PC-3 (cell line): Measurements from ENCODE around the gene METRN. TPM values are rescaled to one million over a fixed set of nuclear protein-coding genes. Genes with fewer than 3 reads are reported as not detected.

Source experiments
- ATAC-seq: fragments of 200-7000 bp; cut with Tn5 transposase; 2 replicates; pipeline ENCODE4 v1.9.1; 2020; ENCODE audit warnings: mild to moderate bottlenecking, moderate library complexity
- BruUV-seq: library from RNA; stranded (reverse); fragments of 400-500 nt; replicated peaks from 2 replicates; lab custom pipeline; 2021; lab: Mats Ljungman, UMichigan
- CTCF ChIA-PET: fragments of 300-600 bp; sonication (Branson Sonifier 250); formaldehyde crosslinking; loops from one replicate; lab custom pipeline; 2022; ENCODE audit warnings: antibody characterized with exemption; lab: Charles Lee
- POLR2A ChIA-PET: fragments of 300-600 bp; sonication (Branson Sonifier 250); formaldehyde crosslinking; loops from one replicate; lab custom pipeline; 2022; ENCODE audit warnings: antibody characterized with exemption; ENCODE audit not compliant: unreplicated experiment; lab: Charles Lee
- DNase-seq: peaks from one replicate; pipeline ENCODE4 v3.0.0-alpha.2; 2015
- H2AFZ ChIP-seq: fragments of 300-600 bp; sonication (generic); 2 replicates; pipeline ENCODE4 v1.6.0; 2016; ENCODE audit warnings: antibody characterized with exemption, low read length
- H3F3A ChIP-seq: fragments of 300-600 bp; sonication (generic); one replicate; pipeline ENCODE4 v1.6.0; 2017; ENCODE audit warnings: antibody characterized with exemption, low read length, control low read depth, mild to moderate bottlenecking; ENCODE audit not compliant: unreplicated experiment
- H3K27ac ChIP-seq: fragments of 300-600 bp; sonication (generic); 2 replicates; pipeline ENCODE4 v1.5.1; 2016; ENCODE audit warnings: mild to moderate bottlenecking, low read length
- H3K27me3 ChIP-seq: fragments of 300-600 bp; sonication (generic); 2 replicates; pipeline ENCODE4 v1.6.1; 2016; ENCODE audit warnings: low read length, mixed read lengths
- H3K36me3 ChIP-seq: fragments of 300-600 bp; sonication (generic); 2 replicates; pipeline ENCODE4 v1.6.1; 2016; ENCODE audit warnings: low read depth, mixed run types, low read length, mixed read lengths
- H3K4me1 ChIP-seq: fragments of 300-600 bp; sonication (generic); 2 replicates; pipeline ENCODE4 v1.5.1; 2016; ENCODE audit warnings: low read length; ENCODE audit not compliant: insufficient read depth
- H3K4me2 ChIP-seq: fragments of 300-600 bp; sonication (generic); 2 replicates; pipeline ENCODE4 v1.6.0; 2016; ENCODE audit warnings: low read length
- H3K4me3 ChIP-seq: fragments of 300-600 bp; sonication (generic); 2 replicates; pipeline ENCODE4 v1.5.1; 2016; ENCODE audit warnings: mild to moderate bottlenecking, low read length, mixed read lengths
- H3K79me2 ChIP-seq: fragments of 300-600 bp; sonication (generic); 2 replicates; pipeline ENCODE4 v1.6.1; 2017; ENCODE audit warnings: low read length, mixed read lengths
- H3K9ac ChIP-seq: fragments of 300-600 bp; sonication (generic); 2 replicates; pipeline ENCODE4 v1.6.0; 2016; ENCODE audit warnings: mild to moderate bottlenecking, low read length
- H3K9me2 ChIP-seq: fragments of 300-600 bp; sonication (generic); replicated peaks from 2 replicates; pipeline ENCODE4 v1.6.1; 2016; ENCODE audit warnings: mixed run types, low read length, mixed read lengths
- H3K9me3 ChIP-seq: fragments of 300-600 bp; sonication (generic); 2 replicates; pipeline ENCODE4 v1.6.1; 2016; ENCODE audit warnings: low read length, mixed read lengths
- H4K20me1 ChIP-seq: fragments of 300-600 bp; sonication (generic); 2 replicates; pipeline ENCODE4 v1.6.1; 2016; ENCODE audit warnings: low read length, mixed read lengths
- EZH2 ChIP-seq: fragments of 300-600 bp; sonication (generic); IDR thresholded peaks from one replicate; pipeline ENCODE4 v1.6.1; 2017; ENCODE audit warnings: antibody characterized with exemption, mild to moderate bottlenecking, low read length; ENCODE audit not compliant: unreplicated experiment
- EZH2phosphoT487 ChIP-seq: fragments of 300-600 bp; sonication (generic); IDR thresholded peaks from 2 replicates; pipeline ENCODE4 v1.6.1; 2018; ENCODE audit warnings: mild to moderate bottlenecking, antibody characterized with exemption, low read length, borderline replicate concordance
- intact Hi-C: fragments of 100-400 bp; cut with micrococcal nuclease; formaldehyde crosslinking; loops from 2 replicates; pipeline ENCODE4 v1.9.0; 2023
- total RNA-seq: library from RNA; depleted of rRNA; stranded (reverse); fragments of >200 nt; gene quantifications from 2 replicates; pipeline ENCODE4 v1.2.3, GENCODE V29; 2014
- TF ChIP-seq, protein P1 (sequence below): fragments of 300-600 bp; sonication (generic); conservative IDR thresholded peaks from 2 replicates; pipeline ENCODE4 v1.5.1; 2017; ENCODE audit warnings: antibody characterized with exemption, low read depth, mild to moderate bottlenecking, low read length

METRN gene
- total RNA-seq, 1 experiment from 2014 or later: 320 TPM

- H3K79me2 ChIP-seq: no peaks in the 10 kb centered on the region
- no peak overlapping the region for H3K9ac ChIP-seq
- H4K20me1 ChIP-seq: no peaks in the 10 kb centered on the region
- H3K27ac ChIP-seq: no peak overlapping the region
- POLR2A ChIA-PET: no interaction called here
- H3K27me3 ChIP-seq: no peaks in the 10 kb centered on the region
- BruUV-seq: no TSS peak
- no peaks in the 10 kb centered on the region for H3K9me3 ChIP-seq
- H3K36me3 ChIP-seq: no peaks in the 10 kb centered on the region
- H3K4me2 ChIP-seq: no peak overlapping the region
- CTCF ChIA-PET: no interaction called here
- H3K9me2 ChIP-seq: no peaks in the 10 kb centered on the region
- no peak overlapping the region for H3K4me3 ChIP-seq
- intact Hi-C loops: no loop called here
- DNase-seq (no peak), ATAC-seq (no peak)
- H3K4me1 ChIP-seq: peaks cover 12% of the 10 kb centered on the region
- H3F3A ChIP-seq: no peaks in the 10 kb centered on the region
- TF ChIP-seq EZH2 (no peak), EZH2phosphoT487 (no peak)
- TF ChIP-seq, protein P1, sequence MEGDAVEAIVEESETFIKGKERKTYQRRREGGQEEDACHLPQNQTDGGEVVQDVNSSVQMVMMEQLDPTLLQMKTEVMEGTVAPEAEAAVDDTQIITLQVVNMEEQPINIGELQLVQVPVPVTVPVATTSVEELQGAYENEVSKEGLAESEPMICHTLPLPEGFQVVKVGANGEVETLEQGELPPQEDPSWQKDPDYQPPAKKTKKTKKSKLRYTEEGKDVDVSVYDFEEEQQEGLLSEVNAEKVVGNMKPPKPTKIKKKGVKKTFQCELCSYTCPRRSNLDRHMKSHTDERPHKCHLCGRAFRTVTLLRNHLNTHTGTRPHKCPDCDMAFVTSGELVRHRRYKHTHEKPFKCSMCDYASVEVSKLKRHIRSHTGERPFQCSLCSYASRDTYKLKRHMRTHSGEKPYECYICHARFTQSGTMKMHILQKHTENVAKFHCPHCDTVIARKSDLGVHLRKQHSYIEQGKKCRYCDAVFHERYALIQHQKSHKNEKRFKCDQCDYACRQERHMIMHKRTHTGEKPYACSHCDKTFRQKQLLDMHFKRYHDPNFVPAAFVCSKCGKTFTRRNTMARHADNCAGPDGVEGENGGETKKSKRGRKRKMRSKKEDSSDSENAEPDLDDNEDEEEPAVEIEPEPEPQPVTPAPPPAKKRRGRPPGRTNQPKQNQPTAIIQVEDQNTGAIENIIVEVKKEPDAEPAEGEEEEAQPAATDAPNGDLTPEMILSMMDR: no peak
- H2AFZ ChIP-seq: no peak overlapping the region
Observed at GRCh38 chr16:764848-765487, 50.0 kb downstream of the METRN start.

GRCh38 chr16:765488-765865, 50.6 kb downstream of the METRN start:
- no TSS peak for BruUV-seq
- H3K9me3 ChIP-seq: no peaks in the 10 kb centered on the region
- no peaks in the 10 kb centered on the region for H3K27me3 ChIP-seq
- POLR2A ChIA-PET: no interaction called here
- intact Hi-C loops: no loop called here
- ATAC-seq (no peak), DNase-seq (no peak)
- peaks cover 7% of the 10 kb centered on the region for H3K4me1 ChIP-seq
- TF ChIP-seq, protein P1: no peak
- no peak for TF ChIP-seq EZH2phosphoT487
- no peak for TF ChIP-seq EZH2
- no peak overlapping the region for H3K4me3 ChIP-seq
- no peaks in the 10 kb centered on the region for H3F3A ChIP-seq
- H3K4me2 ChIP-seq: no peak overlapping the region
- no peak overlapping the region for H2AFZ ChIP-seq
- H3K79me2 ChIP-seq: no peaks in the 10 kb centered on the region
- H4K20me1 ChIP-seq: no peaks in the 10 kb centered on the region
- no peak overlapping the region for H3K27ac ChIP-seq
- H3K9me2 ChIP-seq: no peaks in the 10 kb centered on the region
- no peaks in the 10 kb centered on the region for H3K36me3 ChIP-seq
- CTCF ChIA-PET: no interaction called here
- no peak overlapping the region for H3K9ac ChIP-seq

DNA sequence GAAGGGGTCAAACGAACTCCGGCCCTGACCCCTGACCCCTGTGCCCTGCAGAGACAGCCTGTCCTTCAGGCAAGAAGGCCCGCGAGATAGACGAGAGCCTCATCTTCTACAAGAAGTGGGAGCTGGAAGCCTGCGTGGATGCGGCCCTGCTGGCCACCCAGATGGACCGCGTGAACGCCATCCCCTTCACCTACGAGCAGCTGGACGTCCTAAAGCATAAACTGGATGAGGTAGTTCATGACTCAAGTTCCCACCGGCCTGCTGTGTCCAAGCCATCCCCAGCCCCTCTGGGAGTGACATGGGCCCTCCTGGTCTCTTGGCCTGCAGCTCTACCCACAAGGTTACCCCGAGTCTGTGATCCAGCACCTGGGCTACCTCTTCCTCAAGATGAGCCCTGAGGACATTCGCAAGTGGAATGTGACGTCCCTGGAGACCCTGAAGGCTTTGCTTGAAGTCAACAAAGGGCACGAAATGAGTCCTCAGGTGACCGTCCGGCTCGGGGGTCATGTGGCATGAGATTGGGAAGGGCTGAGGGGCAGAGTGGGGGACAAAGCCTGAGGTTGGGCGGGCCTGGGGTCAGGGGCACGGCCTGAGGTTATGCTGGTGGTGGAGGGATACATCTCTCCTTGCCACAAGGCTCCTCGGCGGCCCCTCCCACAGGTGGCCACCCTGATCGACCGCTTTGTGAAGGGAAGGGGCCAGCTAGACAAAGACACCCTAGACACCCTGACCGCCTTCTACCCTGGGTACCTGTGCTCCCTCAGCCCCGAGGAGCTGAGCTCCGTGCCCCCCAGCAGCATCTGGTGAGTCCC, 51.3 kb downstream of the METRN start:
- BruUV-seq: no TSS peak
- H2AFZ ChIP-seq: no peak overlapping the region
- no peak overlapping the region for H3K27ac ChIP-seq
- H3K9me3 ChIP-seq: no peaks in the 10 kb centered on the region
- H3K79me2 ChIP-seq: no peaks in the 10 kb centered on the region
- no peak overlapping the region for H3K4me3 ChIP-seq
- DNase-seq (no peak), ATAC-seq (no peak)
- H3F3A ChIP-seq: no peaks in the 10 kb centered on the region
- no peaks in the 10 kb centered on the region for H3K36me3 ChIP-seq
- H4K20me1 ChIP-seq: no peaks in the 10 kb centered on the region
- no peaks in the 10 kb centered on the region for H3K9me2 ChIP-seq
- intact Hi-C loops: no loop called here
- no peaks in the 10 kb centered on the region for H3K27me3 ChIP-seq
- H3K4me1 ChIP-seq: no peaks in the 10 kb centered on the region
- CTCF ChIA-PET: interaction anchor here (0.6 kb wide), 1 partner anchor 1166 kb away, joined by 3 read pairs; no protein-coding TSS in a partner anchor
- POLR2A ChIA-PET: no interaction called here
- TF ChIP-seq EZH2 (no peak), EZH2phosphoT487 (no peak)
- TF ChIP-seq, protein P1: no peak
- no peak overlapping the region for H3K9ac ChIP-seq
- no peak overlapping the region for H3K4me2 ChIP-seq
